GM23338 (cell line): ENCODE results near the gene ST6GALNAC3. TPM values are rescaled to one million over a fixed set of nuclear protein-coding genes. Genes with fewer than 3 reads are reported as not detected.

ENCODE experiments used
- ATAC-seq: fragments of 200-7000 bp; cut with Tn5 transposase; 3 replicates; pipeline ENCODE4 v1.9.1; 2020
- DNase-seq: peaks from one replicate; pipeline ENCODE4 v3.0.0-alpha.2; 2015; ENCODE audit warnings: low spot score
- H2AFZ ChIP-seq: fragments of 200-600 bp; sonication (generic); 2 replicates; pipeline ENCODE4 v1.8.0; 2016; ENCODE audit warnings: antibody characterized with exemption, mild to moderate bottlenecking, moderate library complexity
- H3F3A ChIP-seq: fragments of 200-600 bp; sonication (generic); replicated peaks from 2 replicates; pipeline ENCODE4 v1.8.0; 2017; ENCODE audit warnings: antibody characterized with exemption, mixed run types, low read depth
- H3K27ac ChIP-seq: fragments of 200-600 bp; sonication (generic); 2 replicates; pipeline ENCODE4 v1.6.1; 2016; ENCODE audit warnings: low read depth
- H3K27me3 ChIP-seq: fragments of 200-600 bp; sonication (generic); 2 replicates; pipeline ENCODE4 v1.8.0; 2016; ENCODE audit warnings: mild to moderate bottlenecking, mixed run types, moderate library complexity; ENCODE audit not compliant: insufficient read depth
- H3K36me3 ChIP-seq: fragments of 200-600 bp; sonication (generic); 2 replicates; pipeline ENCODE4 v1.8.0; 2016; ENCODE audit warnings: mild to moderate bottlenecking; ENCODE audit not compliant: insufficient read depth
- H3K4me1 ChIP-seq: fragments of 200-600 bp; sonication (generic); 2 replicates; pipeline ENCODE4 v1.8.0; 2016; ENCODE audit warnings: mild to moderate bottlenecking, moderate library complexity; ENCODE audit not compliant: insufficient read depth
- H3K4me2 ChIP-seq: fragments of 200-600 bp; sonication (generic); 2 replicates; pipeline ENCODE4 v1.7.1; 2017; ENCODE audit warnings: mixed run types
- H3K4me3 ChIP-seq: fragments of 200-600 bp; sonication (generic); 2 replicates; pipeline ENCODE4 v1.6.1; 2016; ENCODE audit warnings: mixed run types
- H3K79me2 ChIP-seq: fragments of 200-600 bp; sonication (generic); replicated peaks from 2 replicates; pipeline ENCODE4 v1.8.0; 2017; ENCODE audit warnings: mild to moderate bottlenecking; ENCODE audit not compliant: insufficient read depth
- H3K9me2 ChIP-seq: fragments of 200-600 bp; sonication (generic); 2 replicates; pipeline ENCODE4 v1.8.0; 2017; ENCODE audit not compliant: insufficient read depth
- H4K20me1 ChIP-seq: fragments of 200-600 bp; sonication (generic); replicated peaks from 2 replicates; pipeline ENCODE4 v1.8.0; 2017; ENCODE audit warnings: mild to moderate bottlenecking; ENCODE audit not compliant: insufficient read depth
- H3K27ac Mint-ChIP-seq: 2 replicates; pipeline ENCODE4 v1.8.0; 2020; ENCODE audit warnings: inconsistent platforms, mild to moderate bottlenecking, moderate library complexity, mixed read lengths
- H3K27me3 Mint-ChIP-seq: 3 replicates; pipeline ENCODE4 v1.8.0; 2022; ENCODE audit warnings: low read depth, mild to moderate bottlenecking, moderate library complexity, mixed read lengths, inconsistent platforms; ENCODE audit not compliant: insufficient read depth, poor library complexity
- H3K36me3 Mint-ChIP-seq: 3 replicates; pipeline ENCODE4 v1.8.0; 2021; ENCODE audit warnings: low read depth, mild to moderate bottlenecking, inconsistent platforms, moderate library complexity, mixed read lengths
- H3K4me1 Mint-ChIP-seq: 3 replicates; pipeline ENCODE4 v1.8.0; 2020; ENCODE audit warnings: mild to moderate bottlenecking, inconsistent platforms, mixed read lengths
- H3K4me3 Mint-ChIP-seq: 3 replicates; pipeline ENCODE4 v1.8.0; 2021; ENCODE audit warnings: moderate library complexity, mild to moderate bottlenecking, inconsistent platforms, mixed read lengths
- H3K9me3 Mint-ChIP-seq: 3 replicates; pipeline ENCODE4 v1.8.0; 2020; ENCODE audit warnings: moderate library complexity, mild to moderate bottlenecking, inconsistent platforms, mixed read lengths
- CREB1 ChIP-seq: fragments of 250-450 bp; sonication (Bioruptor Pico); IDR thresholded peaks from 2 replicates; pipeline ENCODE4 v1.5.0; 2020; ENCODE audit warnings: low read depth, mild to moderate bottlenecking, moderate library complexity
- ETS1 ChIP-seq: IDR thresholded peaks from 2 replicates; pipeline ENCODE4 v1.6.1; 2016; ENCODE audit warnings: antibody characterized with exemption
- EZH2 ChIP-seq: fragments of 200-600 bp; sonication (generic); IDR thresholded peaks from one replicate; pipeline ENCODE4 v1.8.0; 2017; ENCODE audit warnings: antibody characterized with exemption, mild to moderate bottlenecking, low read depth; ENCODE audit not compliant: unreplicated experiment
- EZH2phosphoT487 ChIP-seq: fragments of 200-600 bp; sonication (generic); IDR thresholded peaks from one replicate; pipeline ENCODE4 v1.8.1; 2018; ENCODE audit warnings: antibody characterized with exemption; ENCODE audit not compliant: unreplicated experiment
- JUNB ChIP-seq: IDR thresholded peaks from one replicate; pipeline ENCODE4 v1.6.1; 2016; ENCODE audit warnings: antibody characterized with exemption; ENCODE audit not compliant: unreplicated experiment
- NANOG ChIP-seq: IDR thresholded peaks from 2 replicates; pipeline ENCODE4 v1.6.1; 2016; ENCODE audit warnings: antibody characterized with exemption, borderline replicate concordance
- POLR2AphosphoS5 ChIP-seq: IDR thresholded peaks from 2 replicates; pipeline ENCODE4 v1.6.1; 2016; ENCODE audit warnings: antibody characterized with exemption, low read depth
- REST ChIP-seq: IDR thresholded peaks from one replicate; pipeline ENCODE4 v1.6.1; 2018; ENCODE audit warnings: antibody characterized with exemption; ENCODE audit not compliant: unreplicated experiment
- STAT1 ChIP-seq: IDR thresholded peaks from one replicate; pipeline ENCODE4 v1.6.1; 2016; ENCODE audit warnings: antibody characterized with exemption; ENCODE audit not compliant: unreplicated experiment
- ZNF114 ChIP-seq: fragments of 250-450 bp; sonication (Bioruptor Pico); IDR thresholded peaks from 2 replicates; pipeline ENCODE4 v1.5.0; 2020; ENCODE audit warnings: mild to moderate bottlenecking, moderate library complexity
- ZNF331 ChIP-seq: fragments of 250-450 bp; sonication (Bioruptor Pico); IDR thresholded peaks from 2 replicates; pipeline ENCODE4 v1.5.0; 2020; ENCODE audit warnings: low read depth, mild to moderate bottlenecking, moderate library complexity
- polyA plus RNA-seq: library from polyadenylated mRNA; unstranded; fragments of >200 nt; fragmentation: Nextera tagmentation; extraction: Ambion mirVana; gene quantifications from 2 replicates; pipeline ENCODE4 v1.2.1, GENCODE V29; 2016
- total RNA-seq: library from RNA; depleted of rRNA; stranded (reverse); fragments of >200 nt; shearing (Covaris generic); gene quantifications from 2 replicates; pipeline ENCODE4 v1.2.3, GENCODE V29; 2014
- TF ChIP-seq, protein P1 (sequence below), 2 experiments: fragments of 200-600 bp in 1 of 2; sonication (generic) in 1 of 2; conservative IDR thresholded peaks; 2 replicates each; pipeline versions ENCODE4 v1.5.1 to v1.6.1; 2016 to 2017; ENCODE audit warnings: antibody characterized with exemption in 2 of 2, low read depth in 2 of 2, mild to moderate bottlenecking in 2 of 2, moderate library complexity in 1 of 2
- TF ChIP-seq, protein P2 (sequence below): fragments of 250-450 bp; sonication (Bioruptor Pico); IDR thresholded peaks from 2 replicates; pipeline ENCODE4 v1.5.0; 2020; ENCODE audit warnings: mild to moderate bottlenecking, moderate library complexity

Gene ST6GALNAC3
- total and polyA plus RNA-seq, 2 experiments from 2014 or later, result 4.7 to 11.6 TPM

DNA sequence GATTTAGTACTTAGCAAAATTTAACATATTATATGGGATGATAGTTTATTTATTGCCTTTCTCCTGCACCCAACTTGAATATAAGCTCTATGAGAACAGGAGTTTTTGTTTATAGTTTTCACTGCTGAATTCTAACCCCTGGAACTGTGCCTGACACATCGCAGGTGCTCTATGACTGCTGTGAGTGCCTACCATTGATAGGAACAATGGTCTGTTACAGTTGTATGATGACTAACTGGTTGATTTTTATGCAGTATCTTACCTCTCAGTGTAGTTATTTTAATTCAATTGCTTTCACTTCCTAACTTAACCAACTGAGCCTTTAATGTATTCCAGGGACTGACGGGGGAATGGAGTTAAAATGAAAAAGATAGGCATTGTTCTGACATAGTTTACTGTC, 336.0 kb downstream of the ST6GALNAC3 start:
- Histone ChIP-seq H3K27ac (no peak overlapping the region), H2AFZ (no peak overlapping the region), H3K4me2 (0 out of 2 replicates have a peak overlapping the region, but pooled peaks have one; percentile 0), H3K27me3 (no peaks in the 10 kb centered on the region; the same call in 1 of the 2 replicates), H3K4me1 (peaks cover 10% of the 10 kb centered on the region; the same call in 1 of the 2 replicates), H3K9me2 (no peaks in the 10 kb centered on the region), H4K20me1 (no peaks in the 10 kb centered on the region), H3K36me3 (no peaks in the 10 kb centered on the region), H3K79me2 (no peaks in the 10 kb centered on the region), H3F3A (no peaks in the 10 kb centered on the region), H3K4me3 (no peak overlapping the region)
- Mint-ChIP-seq H3K27ac (no peak overlapping the region), H3K4me1 (peaks cover 14% of the 10 kb centered on the region), H3K9me3 (no peaks in the 10 kb centered on the region), H3K36me3 (no peaks in the 10 kb centered on the region), H3K4me3 (no peak overlapping the region), H3K27me3 (peaks cover 2% of the 10 kb centered on the region)
- ATAC-seq (no peak), DNase-seq (no peak)
- TF ChIP-seq NANOG, result no peak
- TF ChIP-seq, protein P1, sequence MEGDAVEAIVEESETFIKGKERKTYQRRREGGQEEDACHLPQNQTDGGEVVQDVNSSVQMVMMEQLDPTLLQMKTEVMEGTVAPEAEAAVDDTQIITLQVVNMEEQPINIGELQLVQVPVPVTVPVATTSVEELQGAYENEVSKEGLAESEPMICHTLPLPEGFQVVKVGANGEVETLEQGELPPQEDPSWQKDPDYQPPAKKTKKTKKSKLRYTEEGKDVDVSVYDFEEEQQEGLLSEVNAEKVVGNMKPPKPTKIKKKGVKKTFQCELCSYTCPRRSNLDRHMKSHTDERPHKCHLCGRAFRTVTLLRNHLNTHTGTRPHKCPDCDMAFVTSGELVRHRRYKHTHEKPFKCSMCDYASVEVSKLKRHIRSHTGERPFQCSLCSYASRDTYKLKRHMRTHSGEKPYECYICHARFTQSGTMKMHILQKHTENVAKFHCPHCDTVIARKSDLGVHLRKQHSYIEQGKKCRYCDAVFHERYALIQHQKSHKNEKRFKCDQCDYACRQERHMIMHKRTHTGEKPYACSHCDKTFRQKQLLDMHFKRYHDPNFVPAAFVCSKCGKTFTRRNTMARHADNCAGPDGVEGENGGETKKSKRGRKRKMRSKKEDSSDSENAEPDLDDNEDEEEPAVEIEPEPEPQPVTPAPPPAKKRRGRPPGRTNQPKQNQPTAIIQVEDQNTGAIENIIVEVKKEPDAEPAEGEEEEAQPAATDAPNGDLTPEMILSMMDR (conservative IDR thresholded peaks at IDR 0.05; ENCODE audit: low read depth in 2 of 2), result no peak
- TF ChIP-seq, protein P2, sequence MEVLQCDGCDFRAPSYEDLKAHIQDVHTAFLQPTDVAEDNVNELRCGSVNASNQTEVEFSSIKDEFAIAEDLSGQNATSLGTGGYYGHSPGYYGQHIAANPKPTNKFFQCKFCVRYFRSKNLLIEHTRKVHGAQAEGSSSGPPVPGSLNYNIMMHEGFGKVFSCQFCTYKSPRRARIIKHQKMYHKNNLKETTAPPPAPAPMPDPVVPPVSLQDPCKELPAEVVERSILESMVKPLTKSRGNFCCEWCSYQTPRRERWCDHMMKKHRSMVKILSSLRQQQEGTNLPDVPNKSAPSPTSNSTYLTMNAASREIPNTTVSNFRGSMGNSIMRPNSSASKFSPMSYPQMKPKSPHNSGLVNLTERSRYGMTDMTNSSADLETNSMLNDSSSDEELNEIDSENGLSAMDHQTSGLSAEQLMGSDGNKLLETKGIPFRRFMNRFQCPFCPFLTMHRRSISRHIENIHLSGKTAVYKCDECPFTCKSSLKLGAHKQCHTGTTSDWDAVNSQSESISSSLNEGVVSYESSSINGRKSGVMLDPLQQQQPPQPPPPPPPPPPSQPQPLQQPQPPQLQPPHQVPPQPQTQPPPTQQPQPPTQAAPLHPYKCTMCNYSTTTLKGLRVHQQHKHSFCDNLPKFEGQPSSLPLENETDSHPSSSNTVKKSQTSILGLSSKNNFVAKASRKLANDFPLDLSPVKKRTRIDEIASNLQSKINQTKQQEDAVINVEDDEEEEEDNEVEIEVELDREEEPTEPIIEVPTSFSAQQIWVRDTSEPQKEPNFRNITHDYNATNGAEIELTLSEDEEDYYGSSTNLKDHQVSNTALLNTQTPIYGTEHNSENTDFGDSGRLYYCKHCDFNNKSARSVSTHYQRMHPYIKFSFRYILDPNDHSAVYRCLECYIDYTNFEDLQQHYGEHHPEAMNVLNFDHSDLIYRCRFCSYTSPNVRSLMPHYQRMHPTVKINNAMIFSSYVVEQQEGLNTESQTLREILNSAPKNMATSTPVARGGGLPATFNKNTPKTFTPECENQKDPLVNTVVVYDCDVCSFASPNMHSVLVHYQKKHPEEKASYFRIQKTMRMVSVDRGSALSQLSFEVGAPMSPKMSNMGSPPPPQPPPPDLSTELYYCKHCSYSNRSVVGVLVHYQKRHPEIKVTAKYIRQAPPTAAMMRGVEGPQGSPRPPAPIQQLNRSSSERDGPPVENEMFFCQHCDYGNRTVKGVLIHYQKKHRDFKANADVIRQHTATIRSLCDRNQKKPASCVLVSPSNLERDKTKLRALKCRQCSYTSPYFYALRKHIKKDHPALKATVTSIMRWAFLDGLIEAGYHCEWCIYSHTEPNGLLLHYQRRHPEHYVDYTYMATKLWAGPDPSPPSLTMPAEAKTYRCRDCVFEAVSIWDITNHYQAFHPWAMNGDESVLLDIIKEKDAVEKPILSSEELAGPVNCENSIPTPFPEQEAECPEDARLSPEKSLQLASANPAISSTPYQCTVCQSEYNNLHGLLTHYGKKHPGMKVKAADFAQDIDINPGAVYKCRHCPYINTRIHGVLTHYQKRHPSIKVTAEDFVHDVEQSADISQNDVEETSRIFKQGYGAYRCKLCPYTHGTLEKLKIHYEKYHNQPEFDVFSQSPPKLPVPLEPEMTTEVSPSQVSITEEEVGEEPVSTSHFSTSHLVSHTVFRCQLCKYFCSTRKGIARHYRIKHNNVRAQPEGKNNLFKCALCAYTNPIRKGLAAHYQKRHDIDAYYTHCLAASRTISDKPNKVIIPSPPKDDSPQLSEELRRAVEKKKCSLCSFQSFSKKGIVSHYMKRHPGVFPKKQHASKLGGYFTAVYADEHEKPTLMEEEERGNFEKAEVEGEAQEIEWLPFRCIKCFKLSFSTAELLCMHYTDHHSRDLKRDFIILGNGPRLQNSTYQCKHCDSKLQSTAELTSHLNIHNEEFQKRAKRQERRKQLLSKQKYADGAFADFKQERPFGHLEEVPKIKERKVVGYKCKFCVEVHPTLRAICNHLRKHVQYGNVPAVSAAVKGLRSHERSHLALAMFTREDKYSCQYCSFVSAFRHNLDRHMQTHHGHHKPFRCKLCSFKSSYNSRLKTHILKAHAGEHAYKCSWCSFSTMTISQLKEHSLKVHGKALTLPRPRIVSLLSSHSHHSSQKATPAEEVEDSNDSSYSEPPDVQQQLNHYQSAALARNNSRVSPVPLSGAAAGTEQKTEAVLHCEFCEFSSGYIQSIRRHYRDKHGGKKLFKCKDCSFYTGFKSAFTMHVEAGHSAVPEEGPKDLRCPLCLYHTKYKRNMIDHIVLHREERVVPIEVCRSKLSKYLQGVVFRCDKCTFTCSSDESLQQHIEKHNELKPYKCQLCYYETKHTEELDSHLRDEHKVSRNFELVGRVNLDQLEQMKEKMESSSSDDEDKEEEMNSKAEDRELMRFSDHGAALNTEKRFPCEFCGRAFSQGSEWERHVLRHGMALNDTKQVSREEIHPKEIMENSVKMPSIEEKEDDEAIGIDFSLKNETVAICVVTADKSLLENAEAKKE (CRISPR knock-in tag), result no peak
- TF ChIP-seq ETS1, result no peak
- TF ChIP-seq EZH2, result no peak
- no peak for TF ChIP-seq POLR2AphosphoS5
- TF ChIP-seq ZNF114 (CRISPR knock-in tag), result no peak
- no peak for TF ChIP-seq EZH2phosphoT487
- no peak for TF ChIP-seq CREB1 (CRISPR knock-in tag)
- no peak for TF ChIP-seq JUNB
- no peak for TF ChIP-seq REST
- TF ChIP-seq ZNF331 (CRISPR knock-in tag), result no peak
- no peak for TF ChIP-seq STAT1
